DMS114 treated with DMSO at 0.1 percent for 48 hours (cell line): Measurements from ENCODE around the gene SBDS.
"Not testable (repeated sequence)": the region's sequence is repeated elsewhere in the genome, so short reads cannot be mapped to it uniquely, and the experiment has no call there.

Source experiments
- DNase-seq: peaks from one replicate; lab custom pipeline; 2025; ENCODE audit not compliant: unreplicated experiment; lab: John Stamatoyannopoulos, UW

Gene SBDS

GRCh38 chr7:66996444-66997191 lies 1.2 kb upstream of the SBDS start, which contains the start of gene TYW1:
Gene TYW1 (plus strand): TSS chr7:66996833. CDS start chr7:66996979, 146 bp downstream.
- DNase-seq, result peak; percentile 93

- peak; percentile 33 for DNase-seq
These were observed 716 bp downstream of the SBDS start for GRCh38 chr7:66994691-66995049.

GRCh38 chr7:66994051-66994450 lies 1.3 kb downstream of the SBDS start:
- DNase-seq, result not testable (repeated sequence)

GRCh38 chr7:66989552-66989951 lies 5.8 kb downstream of the SBDS start:
- not testable (repeated sequence) for DNase-seq

- DNase-seq, result not testable (repeated sequence)
These were observed 15.1 kb downstream of the SBDS start for GRCh38 chr7:66980336-66980735.

GRCh38 chr7:66979013-66979412 lies 16.4 kb downstream of the SBDS start:
- not testable (repeated sequence) for DNase-seq

- DNase-seq, result not testable (repeated sequence)
These were observed 17.1 kb downstream of the SBDS start for GRCh38 chr7:66978312-66978711.

GRCh38 chr7:66974986-66975590 lies 20.3 kb downstream of the SBDS start:
- DNase-seq, result no peak

- DNase-seq, result no peak
These were observed 25.1 kb downstream of the SBDS start for GRCh38 chr7:66970310-66970709.

GRCh38 chr7:66969001-66969400 lies 26.4 kb downstream of the SBDS start:
- DNase-seq, result not testable (repeated sequence)

GRCh38 chr7:66967029-66967428 lies 28.4 kb downstream of the SBDS start:
- DNase-seq, result no peak

- DNase-seq, result no peak
These were observed 31.0 kb downstream of the SBDS start for GRCh38 chr7:66964411-66964810.

GRCh38 chr7:66961096-66961495 lies 34.3 kb downstream of the SBDS start:
- no peak for DNase-seq

GRCh38 chr7:66960192-66960591 lies 35.2 kb downstream of the SBDS start:
- no peak for DNase-seq

- no peak for DNase-seq
These were observed 36.6 kb downstream of the SBDS start for GRCh38 chr7:66958538-66959350.

- DNase-seq, result no peak
These were observed 37.6 kb downstream of the SBDS start for GRCh38 chr7:66957595-66958290.

- DNase-seq, result no peak
These were observed 42.4 kb downstream of the SBDS start for GRCh38 chr7:66953044-66953427.

- DNase-seq, result no peak
These were observed 42.9 kb downstream of the SBDS start for GRCh38 chr7:66952343-66953043.

GRCh38 chr7:66950763-66951162 lies 44.6 kb downstream of the SBDS start:
- DNase-seq, result no peak

- no peak for DNase-seq
These were observed 45.1 kb downstream of the SBDS start for GRCh38 chr7:66950311-66950710.
